WTC11 (cell line): ENCODE measurements around the gene OSR1. TPM values are rescaled to one million over a fixed set of nuclear protein-coding genes. Genes with fewer than 3 reads are reported as not detected.

Experiments used
- ATAC-seq: fragments of 200-7000 bp; cut with Tn5 transposase; 2 replicates; pipeline ENCODE4 v1.10.0; 2021; ENCODE audit warnings: mild to moderate bottlenecking, moderate library complexity
- CTCF ChIA-PET: fragments of 300-600 bp; sonication (Branson Sonifier 250); formaldehyde crosslinking; loops from one replicate; lab custom pipeline; 2021; ENCODE audit warnings: antibody characterized with exemption; lab: Charles Lee
- POLR2A ChIA-PET: fragments of 350-600 bp; sonication (Branson Sonifier 250); formaldehyde crosslinking; loops from one replicate; lab custom pipeline; 2021; ENCODE audit warnings: antibody characterized with exemption; lab: Charles Lee
- DNase-seq: peaks from one replicate; pipeline ENCODE4 v3.0.0; 2021; ENCODE audit warnings: low spot score
- H3K27ac Mint-ChIP-seq: 2 replicates; pipeline ENCODE4 v1.8.0; 2021; ENCODE audit warnings: mixed read lengths
- H3K27me3 Mint-ChIP-seq: 2 replicates; pipeline ENCODE4 v1.8.0; 2021; ENCODE audit warnings: low read depth, mild to moderate bottlenecking, moderate library complexity, mixed read lengths
- H3K36me3 Mint-ChIP-seq: 2 replicates; pipeline ENCODE4 v1.8.0; 2021; ENCODE audit warnings: mixed read lengths
- H3K4me1 Mint-ChIP-seq: 2 replicates; pipeline ENCODE4 v1.8.0; 2022; ENCODE audit warnings: mixed read lengths
- H3K4me3 Mint-ChIP-seq: 2 replicates; pipeline ENCODE4 v1.8.0; 2021; ENCODE audit warnings: mild to moderate bottlenecking, moderate library complexity, mixed read lengths
- H3K9me3 Mint-ChIP-seq: 2 replicates; pipeline ENCODE4 v1.8.0; 2021; ENCODE audit warnings: mixed read lengths
- ATF1 ChIP-seq: sonication (generic); formaldehyde crosslinking; IDR thresholded peaks from 2 replicates; pipeline ENCODE4 v1.8.1; 2023; ENCODE audit warnings: mild to moderate bottlenecking, moderate library complexity, missing genetic modification reagents
- CREM ChIP-seq: sonication (generic); formaldehyde crosslinking; IDR thresholded peaks from 2 replicates; pipeline ENCODE4 v1.8.1; 2022; ENCODE audit warnings: mild to moderate bottlenecking, missing genetic modification reagents, moderate library complexity
- E2F1 ChIP-seq: sonication (generic); formaldehyde crosslinking; IDR thresholded peaks from 2 replicates; pipeline ENCODE4 v1.8.0; 2022; ENCODE audit warnings: mild to moderate bottlenecking, missing genetic modification reagents
- EMX1 ChIP-seq: fragments of 250-450 bp; sonication (Bioruptor Pico); IDR thresholded peaks from 2 replicates; pipeline ENCODE4 v1.8.0; 2021; ENCODE audit warnings: mild to moderate bottlenecking
- FOXP1 ChIP-seq: sonication (generic); formaldehyde crosslinking; IDR thresholded peaks from 2 replicates; pipeline ENCODE4 v1.8.0; 2022; ENCODE audit warnings: missing genetic modification reagents, mild to moderate bottlenecking, moderate library complexity, borderline replicate concordance
- JAZF1 ChIP-seq: fragments of 250-450 bp; sonication (Bioruptor Pico); IDR thresholded peaks from 2 replicates; pipeline ENCODE4 v1.9.0; 2021; ENCODE audit warnings: moderate library complexity, mild to moderate bottlenecking, inconsistent platforms
- JUN ChIP-seq: sonication (generic); formaldehyde crosslinking; IDR thresholded peaks from 2 replicates; pipeline ENCODE4 v1.8.0; 2023; ENCODE audit warnings: mild to moderate bottlenecking, missing genetic modification reagents
- NR1H2 ChIP-seq: sonication (generic); formaldehyde crosslinking; IDR thresholded peaks from 2 replicates; pipeline ENCODE4 v1.9.0; 2021; ENCODE audit warnings: mild to moderate bottlenecking, moderate library complexity, missing genetic modification reagents
- NR2C2 ChIP-seq: sonication (generic); formaldehyde crosslinking; IDR thresholded peaks from 2 replicates; pipeline ENCODE4 v1.8.0; 2022; ENCODE audit warnings: mild to moderate bottlenecking, missing genetic modification reagents
- PRDM15 ChIP-seq: sonication (generic); formaldehyde crosslinking; IDR thresholded peaks from 2 replicates; pipeline ENCODE4 v1.8.0; 2022; ENCODE audit warnings: missing genetic modification reagents
- SMAD4 ChIP-seq: sonication (generic); formaldehyde crosslinking; IDR thresholded peaks from 2 replicates; pipeline ENCODE4 v1.8.0; 2022; ENCODE audit warnings: mild to moderate bottlenecking, missing genetic modification reagents
- SP1 ChIP-seq: sonication (generic); formaldehyde crosslinking; conservative IDR thresholded peaks from 2 replicates; pipeline ENCODE4 v1.8.1; 2022; ENCODE audit warnings: missing genetic modification reagents
- TP53 ChIP-seq: sonication (generic); formaldehyde crosslinking; IDR thresholded peaks from 2 replicates; pipeline ENCODE4 v1.8.1; 2023; ENCODE audit warnings: mild to moderate bottlenecking, missing genetic modification reagents
- ZNF219 ChIP-seq: sonication (generic); formaldehyde crosslinking; IDR thresholded peaks from 2 replicates; pipeline ENCODE4 v1.8.0; 2023; ENCODE audit warnings: missing genetic modification reagents, mild to moderate bottlenecking, borderline replicate concordance
- total RNA-seq: library from RNA; stranded (reverse); gene quantifications from 3 replicates; pipeline ENCODE4 v1.2.3, GENCODE V29; 2021
- TF ChIP-seq, protein P1 (sequence below): fragments of 250-450 bp; sonication (Bioruptor Pico); IDR thresholded peaks from 2 replicates; pipeline ENCODE4 v1.9.0; 2021; ENCODE audit warnings: mild to moderate bottlenecking
- TF ChIP-seq, protein P2 (sequence below): sonication (generic); formaldehyde crosslinking; IDR thresholded peaks from 2 replicates; pipeline ENCODE4 v1.8.1; 2023; ENCODE audit warnings: mild to moderate bottlenecking, missing genetic modification reagents, moderate library complexity
- TF ChIP-seq, protein P3 (sequence below): sonication (generic); formaldehyde crosslinking; IDR thresholded peaks from 2 replicates; pipeline ENCODE4 v1.8.0; 2022; ENCODE audit warnings: mild to moderate bottlenecking, missing genetic modification reagents
- TF ChIP-seq, protein P4 (sequence below): fragments of 250-450 bp; sonication (Bioruptor Pico); IDR thresholded peaks from 2 replicates; pipeline ENCODE4 v2.1.2; 2022; ENCODE audit warnings: mild to moderate bottlenecking, moderate library complexity

Gene OSR1
- total RNA-seq, 1 experiment from 2014 or later: 0.22 TPM

GRCh38 chr2:19373352-19373751, 14.9 kb upstream of the OSR1 start (continued):
- no peak for TF ChIP-seq E2F1 (CRISPR knock-in tag)
- TF ChIP-seq SP1: no peak
- TF ChIP-seq, protein P1, sequence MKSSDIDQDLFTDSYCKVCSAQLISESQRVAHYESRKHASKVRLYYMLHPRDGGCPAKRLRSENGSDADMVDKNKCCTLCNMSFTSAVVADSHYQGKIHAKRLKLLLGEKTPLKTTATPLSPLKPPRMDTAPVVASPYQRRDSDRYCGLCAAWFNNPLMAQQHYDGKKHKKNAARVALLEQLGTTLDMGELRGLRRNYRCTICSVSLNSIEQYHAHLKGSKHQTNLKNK (CRISPR knock-in tag): no peak

DNA sequence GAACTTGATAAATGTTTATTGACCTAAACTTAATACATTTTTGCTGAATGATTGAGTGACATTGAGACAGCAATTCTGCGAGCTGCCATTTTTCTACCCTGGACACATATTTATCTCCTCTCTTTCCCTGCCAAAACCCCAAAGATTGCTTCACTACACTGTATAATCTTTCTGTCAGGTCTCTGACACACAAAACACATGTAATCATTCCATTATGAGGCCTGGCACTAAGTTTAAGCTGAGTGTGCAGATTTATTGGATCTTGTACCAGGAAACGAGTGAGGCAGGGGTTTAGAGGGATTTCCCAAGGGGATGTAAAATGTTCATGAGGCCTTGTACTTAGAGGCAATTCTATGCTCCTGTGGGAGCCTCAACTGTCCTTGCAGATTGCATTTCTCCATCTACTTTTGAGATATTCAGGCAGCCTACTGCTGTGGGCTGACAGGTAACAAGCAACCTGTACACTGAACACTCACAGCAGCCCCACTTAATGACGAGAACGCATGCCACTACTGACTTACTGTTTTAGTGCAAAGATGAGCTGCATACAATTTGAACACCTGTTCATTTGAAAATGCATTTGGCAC, 13.7 kb upstream of the OSR1 start:
- Mint-ChIP-seq H3K4me3 (no peak overlapping the region), H3K36me3 (no peaks in the 10 kb centered on the region), H3K9me3 (peaks cover 15% of the 10 kb centered on the region), H3K27me3 (peaks cover 17% of the 10 kb centered on the region), H3K27ac (no peak overlapping the region), H3K4me1 (no peaks in the 10 kb centered on the region)
- CTCF ChIA-PET: no interaction called here
- POLR2A ChIA-PET: no interaction called here
- ATAC-seq (no peak), DNase-seq (no peak)
- TF ChIP-seq, protein P2, sequence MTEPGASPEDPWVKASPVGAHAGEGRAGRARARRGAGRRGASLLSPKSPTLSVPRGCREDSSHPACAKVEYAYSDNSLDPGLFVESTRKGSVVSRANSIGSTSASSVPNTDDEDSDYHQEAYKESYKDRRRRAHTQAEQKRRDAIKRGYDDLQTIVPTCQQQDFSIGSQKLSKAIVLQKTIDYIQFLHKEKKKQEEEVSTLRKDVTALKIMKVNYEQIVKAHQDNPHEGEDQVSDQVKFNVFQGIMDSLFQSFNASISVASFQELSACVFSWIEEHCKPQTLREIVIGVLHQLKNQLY (CRISPR knock-in tag): no peak
- no peak for TF ChIP-seq CREM
- TF ChIP-seq, protein P1 (CRISPR knock-in tag): no peak
- TF ChIP-seq PRDM15 (CRISPR knock-in tag): no peak
- no peak for TF ChIP-seq ZNF219 (CRISPR knock-in tag)
- TF ChIP-seq NR1H2 (CRISPR knock-in tag): no peak
- no peak for TF ChIP-seq SMAD4 (CRISPR knock-in tag)
- no peak for TF ChIP-seq FOXP1 (CRISPR knock-in tag)
- TF ChIP-seq JUN (CRISPR knock-in tag): no peak
- no peak for TF ChIP-seq TP53 (CRISPR knock-in tag)
- no peak for TF ChIP-seq JAZF1
- TF ChIP-seq, protein P3, sequence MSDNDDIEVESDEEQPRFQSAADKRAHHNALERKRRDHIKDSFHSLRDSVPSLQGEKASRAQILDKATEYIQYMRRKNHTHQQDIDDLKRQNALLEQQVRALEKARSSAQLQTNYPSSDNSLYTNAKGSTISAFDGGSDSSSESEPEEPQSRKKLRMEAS (CRISPR knock-in tag): no peak
- no peak for TF ChIP-seq EMX1 (CRISPR knock-in tag)
- TF ChIP-seq NR2C2 (CRISPR knock-in tag): no peak
- no peak for TF ChIP-seq ATF1 (CRISPR knock-in tag)
- TF ChIP-seq, protein P4, sequence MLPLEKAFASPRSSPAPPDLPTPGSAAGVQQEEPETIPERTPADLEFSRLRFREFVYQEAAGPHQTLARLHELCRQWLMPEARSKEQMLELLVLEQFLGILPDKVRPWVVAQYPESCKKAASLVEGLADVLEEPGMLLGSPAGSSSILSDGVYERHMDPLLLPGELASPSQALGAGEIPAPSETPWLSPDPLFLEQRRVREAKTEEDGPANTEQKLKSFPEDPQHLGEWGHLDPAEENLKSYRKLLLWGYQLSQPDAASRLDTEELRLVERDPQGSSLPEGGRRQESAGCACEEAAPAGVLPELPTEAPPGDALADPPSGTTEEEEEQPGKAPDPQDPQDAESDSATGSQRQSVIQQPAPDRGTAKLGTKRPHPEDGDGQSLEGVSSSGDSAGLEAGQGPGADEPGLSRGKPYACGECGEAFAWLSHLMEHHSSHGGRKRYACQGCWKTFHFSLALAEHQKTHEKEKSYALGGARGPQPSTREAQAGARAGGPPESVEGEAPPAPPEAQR (CRISPR knock-in tag): no peak
